Globus pallidus (tissue), 1 donor: ENCODE results near the gene RPRM.
"Not testable (repeated sequence)": the region's sequence is repeated elsewhere in the genome, so short reads cannot be mapped to it uniquely, and the experiment has no call there.

ENCODE experiments used
- DNase-seq: peaks from one replicate; pipeline ENCODE4 v3.0.0-alpha.2; 2015; ENCODE audit warnings: low spot score

The RPRM gene

DNA sequence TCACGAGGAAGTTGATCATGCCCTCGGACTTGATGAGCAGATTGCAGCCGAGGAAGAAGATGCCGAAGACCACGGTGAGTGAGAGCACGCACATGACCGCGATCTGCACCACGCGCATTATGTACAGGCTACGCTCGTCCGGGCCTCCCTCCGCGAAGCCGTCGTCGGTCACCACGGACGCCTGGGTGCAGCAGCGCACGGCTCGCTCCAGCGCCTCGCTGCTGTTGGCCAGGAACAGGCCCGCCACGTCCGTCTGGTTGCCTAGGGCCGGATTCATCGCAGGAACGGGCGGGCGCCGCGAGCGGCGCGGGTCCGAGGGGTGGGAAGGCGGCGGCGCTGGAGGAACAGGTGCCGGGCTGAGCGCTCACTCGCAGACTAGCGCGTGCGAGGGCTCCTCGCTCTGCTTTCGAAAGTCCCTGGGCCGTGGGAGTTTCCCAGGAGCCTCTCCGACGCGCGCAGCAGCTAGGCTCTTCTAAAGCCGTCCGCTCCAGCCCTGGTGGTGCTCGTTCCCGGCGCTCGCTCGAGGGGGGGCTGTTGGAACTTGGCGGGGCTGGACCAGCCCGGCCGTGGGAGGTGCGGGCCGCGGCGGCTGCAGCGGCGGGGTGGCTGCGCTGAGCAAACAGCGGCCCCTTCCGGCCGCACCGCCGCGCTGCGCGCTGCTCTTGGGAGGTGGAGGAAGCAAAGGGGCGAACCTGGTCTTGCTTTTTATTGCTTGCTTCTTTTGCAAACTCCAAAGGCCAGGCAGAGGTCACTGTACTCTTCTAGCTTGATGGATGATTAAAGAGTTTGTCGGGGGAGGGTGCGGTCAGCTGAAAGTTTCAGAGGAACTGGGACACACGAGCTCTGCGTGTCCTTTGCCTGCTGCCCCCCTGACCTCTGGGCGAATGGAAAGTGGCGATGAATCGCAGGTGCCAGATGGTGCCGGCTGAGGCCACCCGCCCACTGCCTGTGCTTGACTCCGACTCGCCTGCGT lies at the start of gene RPRM:
TSS of gene RPRM (minus strand) at position 474 of the 973 bp plus-strand sequence. CDS start at position 277, 197 bp downstream.
- peak; percentile 68 for DNase-seq

GRCh38 chr2:153519257-153519875 lies 40.8 kb upstream of the RPRM start:
- DNase-seq, result peak; percentile 44

- DNase-seq, result no peak
Observed at GRCh38 chr2:153512331-153512730, 33.8 kb upstream of the RPRM start.

- no peak for DNase-seq
Observed at GRCh38 chr2:153510996-153511395, 32.4 kb upstream of the RPRM start.

GRCh38 chr2:153509133-153509532 lies 30.6 kb upstream of the RPRM start:
- no peak for DNase-seq

DNA sequence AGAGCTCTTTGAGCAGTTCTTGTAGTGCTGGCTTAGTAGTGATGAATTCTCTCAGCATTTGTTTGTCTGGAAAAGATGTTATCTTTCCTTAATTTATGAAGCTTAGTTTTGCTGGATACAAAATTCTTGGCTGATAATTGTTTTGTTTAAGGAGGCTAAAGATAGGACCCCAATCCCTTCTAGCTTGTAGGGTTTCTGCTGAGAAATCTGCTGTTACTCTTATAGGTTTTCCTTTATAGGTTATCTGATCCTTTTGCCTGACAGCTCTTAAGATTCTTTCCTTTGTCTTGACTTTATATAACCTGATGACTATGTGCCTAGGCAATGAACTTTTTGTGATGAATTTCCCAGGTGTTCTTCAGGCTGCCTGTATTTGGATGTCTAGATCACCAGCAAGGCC lies 27.9 kb upstream of the RPRM start:
- DNase-seq, result not testable (repeated sequence)

- no peak for DNase-seq
Observed at GRCh38 chr2:153499439-153499838, 20.9 kb upstream of the RPRM start.

- DNase-seq, result no peak
Observed at GRCh38 chr2:153497938-153498629, 19.5 kb upstream of the RPRM start.

DNA sequence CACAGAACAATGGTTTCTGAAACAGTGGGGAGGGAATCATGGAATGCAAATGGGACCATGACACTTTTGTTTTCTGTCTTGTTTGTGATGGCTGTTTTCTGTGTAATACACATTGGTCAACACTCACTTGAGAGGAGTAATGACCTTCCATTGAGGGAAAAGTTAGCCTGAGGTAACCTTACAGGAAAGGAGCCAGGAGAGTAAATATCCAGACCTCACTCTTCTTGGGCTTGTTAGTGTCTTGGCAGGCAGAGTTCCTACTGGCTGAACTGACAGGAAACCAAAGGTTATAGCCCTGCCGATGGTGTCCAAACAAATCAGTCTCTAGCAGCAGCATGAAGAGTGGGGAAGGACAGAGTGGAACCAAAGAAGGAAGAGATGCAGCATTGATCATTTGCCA lies 17.2 kb upstream of the RPRM start:
- DNase-seq, result no peak

GRCh38 chr2:153488072-153488471 lies 9.5 kb upstream of the RPRM start:
- DNase-seq, result no peak

GRCh38 chr2:153487448-153487847 lies 8.9 kb upstream of the RPRM start:
- no peak for DNase-seq

DNA sequence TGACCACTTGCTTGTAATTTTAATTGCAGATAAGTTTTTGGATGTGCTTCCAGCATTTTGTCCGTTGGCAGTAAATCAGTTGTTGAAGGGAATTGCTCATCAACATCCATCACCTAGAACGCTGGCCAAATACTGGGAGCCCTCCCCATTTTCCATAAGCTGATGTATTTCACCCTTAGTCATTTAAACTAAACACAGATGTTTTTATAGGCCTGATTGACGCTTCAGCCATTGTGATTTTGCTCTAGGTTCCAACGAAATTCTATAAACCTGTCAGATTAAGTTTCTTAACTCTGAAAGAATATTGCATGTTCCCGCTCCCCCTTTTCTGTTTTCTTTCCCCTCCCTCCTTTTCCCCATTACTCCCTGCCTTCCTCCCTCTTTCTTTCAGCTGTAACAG lies 1.0 kb upstream of the RPRM start:
- DNase-seq, result no peak

GRCh38 chr2:153477636-153478288 lies 800 bp downstream of the RPRM start:
- no peak for DNase-seq

DNA sequence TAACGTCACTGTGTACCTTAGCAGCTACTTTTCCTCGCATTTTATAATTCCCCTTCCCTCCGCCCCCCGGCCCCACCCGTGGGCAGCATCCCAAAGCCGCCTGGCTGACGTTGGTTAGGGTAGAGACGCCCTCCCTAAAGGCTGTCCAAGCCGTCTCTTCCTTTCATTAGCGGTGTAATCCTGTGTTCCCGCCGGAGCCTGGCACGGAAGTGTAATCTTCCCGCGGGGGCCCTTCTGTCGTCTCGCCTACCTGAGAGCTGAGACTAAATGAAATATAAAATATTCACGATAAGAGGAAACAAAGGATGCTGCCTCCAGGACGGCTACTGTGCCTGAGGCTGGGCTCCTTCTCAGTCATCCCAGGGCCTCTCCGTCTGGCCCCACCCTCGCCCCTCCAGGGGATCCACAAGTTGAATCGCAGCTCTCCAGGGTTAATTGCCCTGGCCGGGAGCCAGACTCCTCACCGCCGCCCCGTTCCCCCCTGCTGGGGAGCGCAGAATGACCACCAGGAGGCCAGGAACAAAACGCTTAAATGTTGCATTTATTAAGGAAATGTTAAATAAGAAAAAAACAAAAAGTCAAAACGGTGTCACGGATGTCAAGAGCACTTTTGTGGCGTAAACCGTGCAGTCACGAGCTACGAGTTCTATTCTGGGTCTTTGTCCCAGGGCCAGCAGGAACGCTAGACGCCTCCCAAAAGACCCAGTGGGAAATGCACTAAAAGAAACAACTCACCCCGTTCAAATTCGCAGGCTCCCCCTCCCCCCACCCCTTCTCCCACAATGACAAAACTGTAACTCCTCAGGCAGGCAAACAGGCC lies 1.5 kb downstream of the RPRM start:
- no peak for DNase-seq

GRCh38 chr2:153476491-153476815 lies 2.1 kb downstream of the RPRM start:
- DNase-seq, result no peak

DNA sequence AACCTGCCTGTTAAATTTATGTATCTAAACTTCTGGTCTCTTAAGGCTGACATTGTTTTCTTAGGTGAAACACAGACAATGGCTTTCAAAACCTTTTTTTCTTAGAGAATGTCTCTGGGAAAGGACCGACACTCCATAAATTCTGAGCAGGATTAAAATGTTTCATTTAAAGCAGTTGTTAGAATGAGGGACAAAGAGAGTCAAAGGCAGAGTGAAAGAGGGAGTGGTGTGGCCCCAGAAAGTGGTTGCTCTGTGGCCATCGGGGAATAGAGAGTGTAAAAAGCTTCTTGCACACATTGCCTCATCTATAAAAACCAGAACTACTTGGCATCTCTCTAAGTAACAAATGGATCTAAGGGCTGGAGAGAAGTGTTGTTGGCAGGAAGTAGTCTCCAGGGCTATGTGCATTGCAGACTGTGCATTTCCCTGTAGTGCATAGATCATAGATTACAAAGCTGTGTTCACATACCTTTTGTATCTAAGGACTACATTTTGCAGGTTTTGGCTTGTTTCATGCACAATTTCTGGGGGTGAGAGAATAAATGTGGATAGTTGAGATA lies 3.6 kb downstream of the RPRM start:
- DNase-seq, result no peak

- DNase-seq, result peak; percentile 8
Observed at GRCh38 chr2:153474407-153474806, 4.2 kb downstream of the RPRM start.

DNA sequence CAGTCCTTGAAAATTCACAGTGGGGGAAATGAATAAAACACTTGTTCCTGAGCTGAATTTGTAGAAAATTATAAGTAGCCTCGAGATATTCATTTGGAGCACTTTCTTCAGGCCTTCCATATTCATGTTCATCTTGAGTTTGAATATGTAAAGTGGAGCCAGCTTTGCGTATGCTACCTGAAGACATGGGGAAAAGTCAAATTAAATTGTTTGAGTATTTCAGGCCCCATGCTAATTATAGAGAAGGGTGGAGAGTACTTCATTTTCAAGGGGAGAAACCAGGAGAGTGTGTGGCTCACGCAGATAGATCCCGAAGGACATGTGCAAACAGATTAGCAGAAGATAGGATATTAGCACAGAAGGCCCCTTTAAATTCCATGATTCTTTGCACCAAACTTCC lies 7.7 kb downstream of the RPRM start:
- DNase-seq, result no peak

GRCh38 chr2:153464395-153464794 lies 14.2 kb downstream of the RPRM start:
- no peak for DNase-seq

DNA sequence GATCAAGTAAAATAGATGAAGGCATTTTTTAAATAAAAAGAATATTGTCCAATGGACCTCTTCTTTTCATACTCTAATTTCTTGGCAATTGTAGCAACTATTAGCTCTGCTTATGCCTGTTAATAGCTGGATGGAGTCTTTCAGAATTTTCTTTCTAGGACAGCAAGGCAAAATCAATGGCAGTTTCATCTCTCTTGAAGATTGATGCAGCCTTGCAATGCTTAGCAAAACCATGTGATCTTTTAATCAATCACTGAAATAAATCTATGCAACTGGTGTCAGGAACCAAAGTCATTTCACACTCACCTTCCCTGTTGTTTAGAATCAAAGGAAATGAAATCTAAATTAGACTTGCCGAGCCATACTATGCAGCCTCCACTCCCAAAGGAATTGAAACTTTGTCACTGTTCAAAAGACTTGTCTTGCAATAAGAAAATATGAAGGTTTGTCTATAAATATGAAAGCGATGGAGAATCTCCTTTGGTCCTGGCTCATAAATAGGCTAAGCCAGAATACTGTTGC lies 16.2 kb downstream of the RPRM start:
- DNase-seq, result no peak

- DNase-seq, result no peak
Observed at GRCh38 chr2:153461453-153461852, 17.1 kb downstream of the RPRM start.
